ENCODE results near the gene UBAP1L. TPM values are rescaled to one million over a fixed set of nuclear protein-coding genes. Genes with fewer than 3 reads are reported as not detected.

The UBAP1L gene
- total RNA-seq, 2 experiments from 2014 or later: 7.2 TPM

DNA sequence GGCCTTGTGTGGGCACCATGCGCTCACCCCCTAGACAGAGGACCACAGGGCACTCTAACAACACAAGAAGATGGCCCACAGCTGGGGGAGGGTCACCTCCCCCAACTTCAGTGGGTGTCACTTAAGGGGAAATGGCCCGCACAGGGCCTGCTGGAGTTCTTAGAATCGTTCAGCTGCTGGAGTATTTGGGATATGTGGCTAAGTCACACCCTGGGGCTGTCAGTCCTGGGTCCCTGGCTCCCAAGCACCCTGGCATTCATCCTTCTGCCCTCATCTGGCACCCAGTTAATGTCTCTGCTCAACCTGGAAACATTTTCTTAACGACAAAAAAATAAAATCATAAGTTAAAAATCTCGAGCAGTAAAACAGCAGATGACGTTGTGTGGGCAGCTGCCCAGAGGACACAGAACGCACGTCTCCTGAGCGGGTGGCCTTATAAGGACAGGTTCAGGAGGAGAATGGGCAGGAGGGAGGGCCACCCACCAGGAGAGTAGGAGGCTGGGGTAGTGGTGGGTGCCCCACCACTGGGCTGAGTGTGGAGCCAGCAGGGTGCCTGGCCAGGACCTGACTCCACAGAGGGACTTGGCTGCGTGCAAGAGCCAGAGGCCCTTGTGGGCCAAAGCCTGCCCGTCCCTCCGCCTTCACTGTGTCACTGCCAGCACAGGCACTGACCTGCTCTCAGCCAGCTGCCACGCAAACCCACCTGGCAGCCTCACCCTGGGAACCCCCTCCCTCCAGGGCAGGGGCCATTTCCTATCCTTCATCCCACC is 26.9 kb downstream of the UBAP1L start:
- H3K9me3 ChIP-seq (ENCODE audit: control insufficient read depth in 1 of 2, insufficient read depth in 1 of 2, low read length in 2 of 2): no peaks in the 10 kb centered on the region
- H3K27ac Mint-ChIP-seq: no peak overlapping the region
- CTCF ChIA-PET: interaction anchor here (1.2 kb wide), 1 partner anchor 54 kb away, joined by 3 read pairs; no protein-coding TSS in a partner anchor
- no peak overlapping the region for H3K4me3 Mint-ChIP-seq
- POLR2A ChIA-PET: interaction anchor here (0.8 kb wide), 1 partner anchor 518 kb away, joined by 3 read pairs; no protein-coding TSS in a partner anchor
- H3K4me3 ChIP-seq (ENCODE audit: low read length): no peak overlapping the region
- DNase-seq (no peak), ATAC-seq (ENCODE audit: poor library complexity) (no peak)
- no peak overlapping the region for H3K27ac ChIP-seq (ENCODE audit: low read depth in 1 of 2, low read length in 2 of 2)
- TF ChIP-seq, protein P1, sequence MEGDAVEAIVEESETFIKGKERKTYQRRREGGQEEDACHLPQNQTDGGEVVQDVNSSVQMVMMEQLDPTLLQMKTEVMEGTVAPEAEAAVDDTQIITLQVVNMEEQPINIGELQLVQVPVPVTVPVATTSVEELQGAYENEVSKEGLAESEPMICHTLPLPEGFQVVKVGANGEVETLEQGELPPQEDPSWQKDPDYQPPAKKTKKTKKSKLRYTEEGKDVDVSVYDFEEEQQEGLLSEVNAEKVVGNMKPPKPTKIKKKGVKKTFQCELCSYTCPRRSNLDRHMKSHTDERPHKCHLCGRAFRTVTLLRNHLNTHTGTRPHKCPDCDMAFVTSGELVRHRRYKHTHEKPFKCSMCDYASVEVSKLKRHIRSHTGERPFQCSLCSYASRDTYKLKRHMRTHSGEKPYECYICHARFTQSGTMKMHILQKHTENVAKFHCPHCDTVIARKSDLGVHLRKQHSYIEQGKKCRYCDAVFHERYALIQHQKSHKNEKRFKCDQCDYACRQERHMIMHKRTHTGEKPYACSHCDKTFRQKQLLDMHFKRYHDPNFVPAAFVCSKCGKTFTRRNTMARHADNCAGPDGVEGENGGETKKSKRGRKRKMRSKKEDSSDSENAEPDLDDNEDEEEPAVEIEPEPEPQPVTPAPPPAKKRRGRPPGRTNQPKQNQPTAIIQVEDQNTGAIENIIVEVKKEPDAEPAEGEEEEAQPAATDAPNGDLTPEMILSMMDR (IDR thresholded peaks at IDR 0.05): no peak
- H3K4me1 ChIP-seq (ENCODE audit: insufficient read depth, low read length): no peaks in the 10 kb centered on the region
- no peaks in the 10 kb centered on the region for H3K4me1 Mint-ChIP-seq (ENCODE audit: low read depth)
- no peaks in the 10 kb centered on the region for H3K27me3 ChIP-seq (ENCODE audit: control insufficient read depth in 1 of 2, insufficient read depth in 2 of 2, low read length in 2 of 2)
- H3K36me3 Mint-ChIP-seq (ENCODE audit: low read depth): no peaks in the 10 kb centered on the region
- intact Hi-C loops (cut with DNase I, micrococcal nuclease): no loop called here
- H3K9me3 Mint-ChIP-seq: no peaks in the 10 kb centered on the region
- no peaks in the 10 kb centered on the region for H3K36me3 ChIP-seq (ENCODE audit: insufficient read depth, low read length)
- no peaks in the 10 kb centered on the region for H3K27me3 Mint-ChIP-seq

DNA sequence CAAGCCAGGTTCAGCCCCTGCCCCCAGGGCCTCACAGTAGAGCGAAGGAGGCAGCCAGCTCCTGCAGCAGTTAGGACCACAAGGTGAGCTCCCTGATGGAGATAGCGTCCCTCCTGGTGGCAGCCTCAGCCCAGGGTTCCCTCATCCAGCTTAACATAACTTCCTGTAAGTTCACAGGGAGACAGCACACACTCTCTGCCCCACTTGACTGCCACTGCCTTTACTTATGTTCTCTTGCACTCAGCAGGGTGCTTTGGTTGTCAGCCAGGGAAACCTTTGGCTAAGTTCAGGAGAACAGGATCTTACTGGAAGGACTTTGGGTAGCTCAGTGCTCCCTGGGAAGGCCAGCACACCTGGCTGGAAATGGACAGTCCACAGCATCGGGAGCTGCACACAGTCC is 27.6 kb downstream of the UBAP1L start:
- ChIA-PET POLR2A (interaction anchor here (0.8 kb wide), 1 partner anchor 517 kb away, joined by 3 read pairs; no protein-coding TSS in a partner anchor), CTCF (interaction anchor here (1.2 to 1.3 kb wide), 2 partner anchors 12 to 53 kb away, joined by 3 read pairs; no protein-coding TSS in a partner anchor)
- intact Hi-C loops (cut with DNase I, micrococcal nuclease): no loop called here
- H3K36me3 Mint-ChIP-seq (ENCODE audit: low read depth): no peaks in the 10 kb centered on the region
- no peaks in the 10 kb centered on the region for H3K27me3 ChIP-seq (ENCODE audit: control insufficient read depth in 1 of 2, insufficient read depth in 2 of 2, low read length in 2 of 2)
- peaks cover 6% of the 10 kb centered on the region for H3K4me1 Mint-ChIP-seq (ENCODE audit: low read depth)
- no peak overlapping the region for H3K4me3 Mint-ChIP-seq
- H3K27ac ChIP-seq (ENCODE audit: low read depth in 1 of 2, low read length in 2 of 2): no peak overlapping the region
- no peak overlapping the region for H3K27ac Mint-ChIP-seq
- peaks cover 3% of the 10 kb centered on the region for H3K4me1 ChIP-seq (ENCODE audit: insufficient read depth, low read length)
- no peaks in the 10 kb centered on the region for H3K36me3 ChIP-seq (ENCODE audit: insufficient read depth, low read length)
- H3K27me3 Mint-ChIP-seq: peaks cover 5% of the 10 kb centered on the region
- DNase-seq (no peak), ATAC-seq (ENCODE audit: poor library complexity) (no peak)
- TF ChIP-seq, protein P1 (IDR thresholded peaks at IDR 0.05): no peak
- H3K9me3 ChIP-seq (ENCODE audit: control insufficient read depth in 1 of 2, insufficient read depth in 1 of 2, low read length in 2 of 2): no peaks in the 10 kb centered on the region
- no peak overlapping the region for H3K4me3 ChIP-seq (ENCODE audit: low read length)
- H3K9me3 Mint-ChIP-seq: no peaks in the 10 kb centered on the region

DNA sequence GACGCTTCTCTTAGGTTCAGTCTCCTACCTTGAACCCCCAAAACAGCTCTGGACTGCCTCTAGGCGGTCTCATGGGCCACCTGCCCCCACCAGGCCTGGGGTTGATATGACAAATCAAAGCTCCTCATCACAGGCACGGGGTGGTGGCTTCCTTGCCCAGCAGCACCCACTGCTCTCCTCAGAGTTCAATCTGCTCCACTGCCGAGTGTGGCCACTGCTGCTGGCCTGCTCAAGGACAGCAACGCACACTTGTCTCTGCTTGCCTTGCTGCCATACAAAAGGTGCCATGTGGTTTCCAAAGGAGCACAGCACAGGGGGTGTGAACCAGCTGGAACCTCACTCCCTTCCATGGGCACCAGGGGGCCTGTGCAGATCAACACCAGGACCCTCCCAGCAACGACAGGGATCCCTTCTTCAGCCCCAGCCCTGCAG is 28.3 kb downstream of the UBAP1L start:
- no peaks in the 10 kb centered on the region for H3K36me3 ChIP-seq (ENCODE audit: insufficient read depth, low read length)
- no peak overlapping the region for H3K4me3 Mint-ChIP-seq
- H3K27me3 Mint-ChIP-seq: peaks cover 10% of the 10 kb centered on the region
- ATAC-seq (ENCODE audit: poor library complexity) (no peak), DNase-seq (no peak)
- no peak overlapping the region for H3K4me3 ChIP-seq (ENCODE audit: low read length)
- CTCF ChIA-PET: interaction anchor here (1.2 to 1.3 kb wide), 2 partner anchors 12 to 53 kb away, joined by 3 read pairs; no protein-coding TSS in a partner anchor
- H3K9me3 ChIP-seq (ENCODE audit: control insufficient read depth in 1 of 2, insufficient read depth in 1 of 2, low read length in 2 of 2): no peaks in the 10 kb centered on the region
- H3K36me3 Mint-ChIP-seq (ENCODE audit: low read depth): no peaks in the 10 kb centered on the region
- no peak overlapping the region for H3K27ac Mint-ChIP-seq
- peaks cover 11% of the 10 kb centered on the region for H3K4me1 Mint-ChIP-seq (ENCODE audit: low read depth)
- intact Hi-C loops (cut with DNase I, micrococcal nuclease): no loop called here
- TF ChIP-seq, protein P1 (IDR thresholded peaks at IDR 0.05): no peak
- no peaks in the 10 kb centered on the region for H3K27me3 ChIP-seq (ENCODE audit: control insufficient read depth in 1 of 2, insufficient read depth in 2 of 2, low read length in 2 of 2)
- H3K9me3 Mint-ChIP-seq: no peaks in the 10 kb centered on the region
- no peak overlapping the region for H3K27ac ChIP-seq (ENCODE audit: low read depth in 1 of 2, low read length in 2 of 2)
- peaks cover 10% of the 10 kb centered on the region for H3K4me1 ChIP-seq (ENCODE audit: insufficient read depth, low read length)
- POLR2A ChIA-PET: no interaction called here
